Measurements from ENCODE around the gene RPL31. TPM values are rescaled to one million over a fixed set of nuclear protein-coding genes. Genes with fewer than 3 reads are reported as not detected.
A peak's percentile ranks its signal among the peaks of the same experiment; 100 is the strongest.

RPL31 gene
- total RNA-seq, 6 experiments from 2014 or later = 947 to 1,348 (median 1,137) TPM

DNA sequence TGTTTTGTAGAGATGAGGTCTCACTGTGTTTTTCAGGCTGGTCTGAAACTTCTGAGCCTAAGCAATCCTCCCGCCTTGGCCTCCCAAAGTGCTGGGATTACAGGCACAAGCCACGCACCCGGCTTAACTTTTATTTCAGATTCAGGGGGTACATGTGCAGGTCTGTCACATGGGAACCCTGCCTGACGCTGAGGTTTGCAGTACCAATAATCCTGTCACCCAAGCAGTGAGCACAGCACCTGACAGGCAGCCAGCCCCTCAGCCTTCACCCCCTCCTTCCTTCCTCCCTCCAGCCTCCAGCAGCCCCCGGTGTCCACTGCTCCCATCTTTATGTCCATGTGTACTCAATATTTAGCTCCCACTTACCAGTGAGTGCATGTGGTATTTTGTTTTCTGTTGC is 46.0 kb upstream of the RPL31 start:
- H3K4me1 Mint-ChIP-seq (ENCODE audit: low read depth) = peaks cover 42% of the 10 kb centered on the region
- H3K4me3 Mint-ChIP-seq = no peak overlapping the region
- no peaks in the 10 kb centered on the region; the same call in none of the 2 replicates for H3K27me3 Mint-ChIP-seq (ENCODE audit: insufficient read depth)
- H3K36me3 Mint-ChIP-seq (ENCODE audit: low read depth) = no peaks in the 10 kb centered on the region
- H3K9me3 Mint-ChIP-seq = no peaks in the 10 kb centered on the region
- TF ChIP-seq, protein P1, sequence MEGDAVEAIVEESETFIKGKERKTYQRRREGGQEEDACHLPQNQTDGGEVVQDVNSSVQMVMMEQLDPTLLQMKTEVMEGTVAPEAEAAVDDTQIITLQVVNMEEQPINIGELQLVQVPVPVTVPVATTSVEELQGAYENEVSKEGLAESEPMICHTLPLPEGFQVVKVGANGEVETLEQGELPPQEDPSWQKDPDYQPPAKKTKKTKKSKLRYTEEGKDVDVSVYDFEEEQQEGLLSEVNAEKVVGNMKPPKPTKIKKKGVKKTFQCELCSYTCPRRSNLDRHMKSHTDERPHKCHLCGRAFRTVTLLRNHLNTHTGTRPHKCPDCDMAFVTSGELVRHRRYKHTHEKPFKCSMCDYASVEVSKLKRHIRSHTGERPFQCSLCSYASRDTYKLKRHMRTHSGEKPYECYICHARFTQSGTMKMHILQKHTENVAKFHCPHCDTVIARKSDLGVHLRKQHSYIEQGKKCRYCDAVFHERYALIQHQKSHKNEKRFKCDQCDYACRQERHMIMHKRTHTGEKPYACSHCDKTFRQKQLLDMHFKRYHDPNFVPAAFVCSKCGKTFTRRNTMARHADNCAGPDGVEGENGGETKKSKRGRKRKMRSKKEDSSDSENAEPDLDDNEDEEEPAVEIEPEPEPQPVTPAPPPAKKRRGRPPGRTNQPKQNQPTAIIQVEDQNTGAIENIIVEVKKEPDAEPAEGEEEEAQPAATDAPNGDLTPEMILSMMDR (IDR thresholded peaks at IDR 0.05) = no peak
- no peak for DNase-seq
- no peak overlapping the region for H3K27ac Mint-ChIP-seq

DNA sequence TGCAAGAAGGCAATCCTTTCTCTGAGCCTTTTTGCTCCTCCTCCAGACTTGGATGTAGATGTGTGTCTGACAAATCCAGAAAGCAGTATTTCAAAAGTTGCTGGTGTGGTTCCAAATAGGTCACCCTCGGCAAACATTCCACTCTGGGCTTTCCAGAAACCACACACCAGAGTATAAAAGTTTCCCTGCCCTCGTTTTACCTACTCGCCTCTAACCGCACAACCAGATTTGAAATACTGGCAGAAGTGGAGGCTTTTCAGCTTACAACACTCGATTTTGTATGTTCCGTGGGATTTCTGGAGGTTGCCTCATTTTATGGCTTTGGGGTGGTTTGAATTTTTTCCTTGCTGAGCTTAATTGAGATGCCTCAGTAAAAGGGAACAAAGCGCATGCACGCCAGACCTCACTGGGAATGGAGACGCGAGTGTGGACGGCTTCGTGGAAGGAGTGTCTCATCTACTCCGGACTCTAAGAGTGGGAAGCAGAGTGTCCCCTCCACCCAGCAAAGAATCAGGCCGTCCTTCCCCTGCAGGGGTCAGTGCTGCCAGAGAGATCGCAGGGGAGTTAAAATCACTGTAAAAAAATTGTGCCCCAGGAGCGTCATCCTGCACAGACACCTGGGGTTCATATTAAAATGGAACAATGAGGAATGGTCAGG is 44.0 kb upstream of the RPL31 start:
- Mint-ChIP-seq H3K27ac (peak overlapping the region; percentile 93), H3K9me3 (no peaks in the 10 kb centered on the region), H3K4me1 (ENCODE audit: low read depth) (peaks cover 53% of the 10 kb centered on the region), H3K4me3 (peak overlapping the region; percentile 78), H3K27me3 (ENCODE audit: insufficient read depth) (no peaks in the 10 kb centered on the region; the same call in 1 of the 2 replicates), H3K36me3 (ENCODE audit: low read depth) (no peaks in the 10 kb centered on the region)
- TF ChIP-seq, protein P1 (IDR thresholded peaks at IDR 0.05) = no peak
- DNase-seq = peak; percentile 94

DNA sequence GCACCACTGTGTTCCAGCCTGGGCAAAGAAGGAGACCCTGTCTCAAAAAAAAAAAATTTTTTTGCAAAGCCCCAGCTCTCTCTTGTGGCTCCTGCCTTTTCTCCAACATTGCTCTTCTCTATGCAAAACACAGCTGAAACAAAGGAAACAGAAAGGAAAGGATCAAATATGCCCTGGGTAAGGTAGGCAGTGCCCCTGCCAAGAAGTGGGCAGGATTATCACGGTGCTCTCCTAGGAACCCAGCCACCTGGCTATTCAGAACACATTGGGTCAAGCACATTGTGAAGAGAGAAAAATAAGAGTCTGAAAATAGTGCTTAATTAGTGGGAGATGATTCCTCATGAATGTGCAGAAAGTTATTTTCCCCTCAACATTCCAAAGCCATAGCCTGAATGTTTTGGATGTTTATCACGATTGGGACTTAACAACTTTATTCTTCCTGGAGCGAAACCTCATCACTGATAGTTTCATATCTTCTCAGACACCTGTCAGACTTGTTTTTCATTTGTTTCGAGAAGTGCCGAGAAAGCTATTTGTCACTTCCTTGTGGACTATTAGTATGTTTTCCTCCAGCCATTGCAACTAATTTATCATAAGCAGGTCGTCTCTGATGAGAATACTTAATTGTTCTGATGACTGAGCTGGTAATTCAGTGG is 42.7 kb upstream of the RPL31 start:
- Mint-ChIP-seq H3K36me3 (ENCODE audit: low read depth) (no peaks in the 10 kb centered on the region), H3K4me1 (ENCODE audit: low read depth) (peaks cover 57% of the 10 kb centered on the region), H3K27me3 (ENCODE audit: insufficient read depth) (no peaks in the 10 kb centered on the region; the same call in 1 of the 2 replicates), H3K4me3 (peak overlapping the region; percentile 52), H3K9me3 (no peaks in the 10 kb centered on the region), H3K27ac (peak overlapping the region; percentile 62)
- TF ChIP-seq, protein P1 (IDR thresholded peaks at IDR 0.05) = no peak
- DNase-seq = peak; percentile 71

DNA sequence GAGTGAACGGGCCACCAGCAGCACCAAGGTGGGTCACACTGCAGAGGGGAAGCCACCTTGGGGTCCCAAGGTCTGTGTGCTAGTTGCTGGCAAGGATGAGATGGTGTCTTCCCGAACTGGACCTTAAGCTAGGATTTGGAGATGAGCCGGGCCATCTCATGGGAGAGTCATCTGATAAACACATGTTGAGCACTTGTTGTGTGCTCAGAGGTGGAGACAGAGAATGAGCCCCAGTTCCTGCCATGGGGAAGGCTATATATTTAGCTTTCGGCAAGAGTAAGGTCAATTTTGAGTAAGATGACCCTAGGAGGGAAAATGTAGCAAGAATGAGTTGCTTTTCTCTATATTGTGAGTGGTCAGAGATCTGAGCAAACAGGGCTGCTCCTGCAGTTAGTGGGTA is 41.4 kb upstream of the RPL31 start:
- Mint-ChIP-seq H3K27ac (no peak overlapping the region), H3K4me1 (ENCODE audit: low read depth) (peaks cover 70% of the 10 kb centered on the region), H3K36me3 (ENCODE audit: low read depth) (no peaks in the 10 kb centered on the region), H3K27me3 (ENCODE audit: insufficient read depth) (no peaks in the 10 kb centered on the region), H3K4me3 (no peak overlapping the region), H3K9me3 (no peaks in the 10 kb centered on the region)
- TF ChIP-seq, protein P1 (IDR thresholded peaks at IDR 0.05) = no peak
- no peak for DNase-seq

DNA sequence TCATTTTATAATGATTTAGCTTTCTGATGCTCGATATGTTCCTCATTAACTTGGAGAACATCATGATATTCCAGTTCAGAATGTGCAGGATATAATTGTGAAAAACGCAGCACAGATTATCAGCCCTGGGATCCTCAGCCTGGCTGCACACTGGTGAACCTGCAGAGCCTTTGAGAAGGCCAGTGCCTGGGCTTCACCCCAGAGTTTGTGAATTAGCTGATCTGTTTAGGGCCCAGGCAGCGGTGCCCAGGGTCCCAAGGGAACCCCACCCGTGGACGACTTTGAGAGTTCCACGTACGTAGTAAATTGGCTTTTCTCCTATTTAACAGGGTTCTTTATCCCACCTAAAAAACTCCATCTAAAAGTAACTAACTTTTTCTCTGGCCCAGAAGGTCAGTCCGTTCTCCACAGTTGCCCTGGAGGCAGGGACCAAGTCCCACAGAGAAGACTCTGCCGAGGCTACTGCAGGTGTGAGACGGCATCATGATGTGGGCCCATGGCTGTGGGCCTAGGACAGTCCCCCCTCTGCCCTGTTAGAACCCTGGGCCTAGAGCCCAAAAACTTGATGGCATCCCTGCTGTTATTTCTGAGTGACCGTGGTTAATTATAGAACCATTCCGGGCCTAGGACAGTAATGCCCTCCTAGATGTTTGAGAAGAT is 39.6 kb upstream of the RPL31 start:
- Mint-ChIP-seq H3K27ac (no peak overlapping the region), H3K27me3 (ENCODE audit: insufficient read depth) (peaks cover 3% of the 10 kb centered on the region; the same call in 1 of the 2 replicates), H3K9me3 (no peaks in the 10 kb centered on the region), H3K4me3 (no peak overlapping the region), H3K4me1 (ENCODE audit: low read depth) (peaks cover 64% of the 10 kb centered on the region), H3K36me3 (ENCODE audit: low read depth) (no peaks in the 10 kb centered on the region; the same call in 1 of the 2 replicates)
- TF ChIP-seq, protein P1 (IDR thresholded peaks at IDR 0.05) = no peak
- DNase-seq = no peak

Measured in HFFc6 (cell line).